ENCODE data around the gene ACER1. TPM values are rescaled to one million over a fixed set of nuclear protein-coding genes. Genes with fewer than 3 reads are reported as not detected.

Gene ACER1
- total and polyA plus RNA-seq, 2 of the 13 experiments (the other 11 are each of a cell fraction or from before 2014, with no cell fraction given), result not detected

DNA sequence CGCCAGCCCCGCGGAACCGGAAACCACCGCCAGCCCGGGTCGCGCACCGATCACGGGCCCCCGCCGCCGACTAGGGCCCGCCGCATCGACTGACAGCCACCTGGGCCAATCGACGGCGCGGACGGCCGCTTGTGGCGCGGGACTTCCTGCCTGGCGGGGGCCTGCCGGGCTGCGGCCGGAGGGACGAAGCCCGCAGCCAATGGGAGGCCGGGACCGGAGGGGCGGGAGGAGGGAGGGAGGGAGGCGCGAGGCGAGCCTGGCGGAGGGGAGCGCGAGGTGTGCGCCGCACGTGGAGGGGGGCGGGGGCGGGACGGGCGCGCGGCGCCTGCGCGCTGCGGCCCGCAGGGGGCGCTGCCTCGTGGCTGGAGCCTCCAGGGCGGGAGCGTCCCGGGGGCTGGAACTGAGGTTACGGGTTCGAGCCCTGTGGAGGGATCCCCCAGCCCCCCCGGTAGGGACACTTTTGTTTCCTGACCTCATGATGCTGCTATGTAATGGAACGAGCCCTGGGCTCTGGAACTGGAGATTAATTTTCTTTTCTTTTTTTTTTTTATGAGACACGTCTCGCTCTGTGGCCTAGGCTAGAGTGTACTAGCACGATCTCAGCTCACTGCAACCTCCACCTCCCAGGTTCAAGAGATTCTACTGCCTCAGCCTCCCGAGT, 53.4 kb downstream of the ACER1 start, which contains the start of gene MLLT1 (continued):
- peak; percentile 60; the same call in 1 of the 2 replicates for TF ChIP-seq ZNF564 (CRISPR knock-in tag; IDR thresholded peaks at IDR 0.05)
- no peak for TF ChIP-seq ZNF737 (CRISPR knock-in tag; IDR thresholded peaks at IDR 0.05; ENCODE audit: borderline replicate concordance)
- peak; percentile 71; the same call in 1 of the 2 replicates for TF ChIP-seq MXD4 (CRISPR knock-in tag; IDR thresholded peaks at IDR 0.05)
- no peak for TF ChIP-seq MED13 (CRISPR knock-in tag; IDR thresholded peaks at IDR 0.05)
- TF ChIP-seq ZBTB3 (CRISPR knock-in tag; IDR thresholded peaks at IDR 0.05; ENCODE audit: borderline replicate concordance, low read depth), result no peak
- TF ChIP-seq, protein P1, sequence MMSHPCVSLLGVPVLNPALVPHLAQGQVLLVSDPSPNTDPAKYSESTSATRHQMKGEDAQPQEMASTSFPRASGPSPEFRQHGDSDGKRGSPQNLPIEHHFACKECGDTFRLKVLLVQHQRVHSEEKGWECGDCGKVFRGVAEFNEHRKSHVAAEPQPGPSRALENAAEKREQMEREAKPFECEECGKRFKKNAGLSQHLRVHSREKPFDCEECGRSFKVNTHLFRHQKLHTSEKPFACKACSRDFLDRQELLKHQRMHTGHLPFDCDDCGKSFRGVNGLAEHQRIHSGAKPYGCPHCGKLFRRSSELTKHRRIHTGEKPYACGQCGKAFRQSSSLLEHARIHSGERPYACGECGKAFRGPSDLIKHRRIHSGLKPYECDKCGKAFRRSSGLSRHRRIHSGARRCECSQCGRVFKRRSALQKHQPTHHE (CRISPR knock-in tag; IDR thresholded peaks at IDR 0.05; ENCODE audit: borderline replicate concordance), result no peak
- TF ChIP-seq, protein P2, sequence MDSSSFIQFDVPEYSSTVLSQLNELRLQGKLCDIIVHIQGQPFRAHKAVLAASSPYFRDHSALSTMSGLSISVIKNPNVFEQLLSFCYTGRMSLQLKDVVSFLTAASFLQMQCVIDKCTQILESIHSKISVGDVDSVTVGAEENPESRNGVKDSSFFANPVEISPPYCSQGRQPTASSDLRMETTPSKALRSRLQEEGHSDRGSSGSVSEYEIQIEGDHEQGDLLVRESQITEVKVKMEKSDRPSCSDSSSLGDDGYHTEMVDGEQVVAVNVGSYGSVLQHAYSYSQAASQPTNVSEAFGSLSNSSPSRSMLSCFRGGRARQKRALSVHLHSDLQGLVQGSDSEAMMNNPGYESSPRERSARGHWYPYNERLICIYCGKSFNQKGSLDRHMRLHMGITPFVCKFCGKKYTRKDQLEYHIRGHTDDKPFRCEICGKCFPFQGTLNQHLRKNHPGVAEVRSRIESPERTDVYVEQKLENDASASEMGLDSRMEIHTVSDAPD (CRISPR knock-in tag; IDR thresholded peaks at IDR 0.05), result no peak
- TF ChIP-seq, protein P3, sequence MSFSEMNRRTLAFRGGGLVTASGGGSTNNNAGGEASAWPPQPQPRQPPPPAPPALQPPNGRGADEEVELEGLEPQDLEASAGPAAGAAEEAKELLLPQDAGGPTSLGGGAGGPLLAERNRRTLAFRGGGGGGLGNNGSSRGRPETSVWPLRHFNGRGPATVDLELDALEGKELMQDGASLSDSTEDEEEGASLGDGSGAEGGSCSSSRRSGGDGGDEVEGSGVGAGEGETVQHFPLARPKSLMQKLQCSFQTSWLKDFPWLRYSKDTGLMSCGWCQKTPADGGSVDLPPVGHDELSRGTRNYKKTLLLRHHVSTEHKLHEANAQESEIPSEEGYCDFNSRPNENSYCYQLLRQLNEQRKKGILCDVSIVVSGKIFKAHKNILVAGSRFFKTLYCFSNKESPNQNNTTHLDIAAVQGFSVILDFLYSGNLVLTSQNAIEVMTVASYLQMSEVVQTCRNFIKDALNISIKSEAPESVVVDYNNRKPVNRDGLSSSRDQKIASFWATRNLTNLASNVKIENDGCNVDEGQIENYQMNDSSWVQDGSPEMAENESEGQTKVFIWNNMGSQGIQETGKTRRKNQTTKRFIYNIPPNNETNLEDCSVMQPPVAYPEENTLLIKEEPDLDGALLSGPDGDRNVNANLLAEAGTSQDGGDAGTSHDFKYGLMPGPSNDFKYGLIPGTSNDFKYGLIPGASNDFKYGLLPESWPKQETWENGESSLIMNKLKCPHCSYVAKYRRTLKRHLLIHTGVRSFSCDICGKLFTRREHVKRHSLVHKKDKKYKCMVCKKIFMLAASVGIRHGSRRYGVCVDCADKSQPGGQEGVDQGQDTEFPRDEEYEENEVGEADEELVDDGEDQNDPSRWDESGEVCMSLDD (CRISPR knock-in tag; IDR thresholded peaks at IDR 0.05; ENCODE audit: borderline replicate concordance), result no peak
- peak; percentile 56; the same call in 1 of the 2 replicates for TF ChIP-seq ZMYM3 (CRISPR knock-in tag; IDR thresholded peaks at IDR 0.05)
- no peak for TF ChIP-seq ZNF432 (CRISPR knock-in tag; IDR thresholded peaks at IDR 0.05; ENCODE audit: borderline replicate concordance)
- TF ChIP-seq ZSCAN21 (CRISPR knock-in tag; IDR thresholded peaks at IDR 0.05; ENCODE audit: borderline replicate concordance), result peak; percentile 60; the same call in 1 of the 2 replicates
- no peak for TF ChIP-seq TCF7 (IDR thresholded peaks at IDR 0.05; ENCODE audit: low read depth)
- TF ChIP-seq, protein P4, sequence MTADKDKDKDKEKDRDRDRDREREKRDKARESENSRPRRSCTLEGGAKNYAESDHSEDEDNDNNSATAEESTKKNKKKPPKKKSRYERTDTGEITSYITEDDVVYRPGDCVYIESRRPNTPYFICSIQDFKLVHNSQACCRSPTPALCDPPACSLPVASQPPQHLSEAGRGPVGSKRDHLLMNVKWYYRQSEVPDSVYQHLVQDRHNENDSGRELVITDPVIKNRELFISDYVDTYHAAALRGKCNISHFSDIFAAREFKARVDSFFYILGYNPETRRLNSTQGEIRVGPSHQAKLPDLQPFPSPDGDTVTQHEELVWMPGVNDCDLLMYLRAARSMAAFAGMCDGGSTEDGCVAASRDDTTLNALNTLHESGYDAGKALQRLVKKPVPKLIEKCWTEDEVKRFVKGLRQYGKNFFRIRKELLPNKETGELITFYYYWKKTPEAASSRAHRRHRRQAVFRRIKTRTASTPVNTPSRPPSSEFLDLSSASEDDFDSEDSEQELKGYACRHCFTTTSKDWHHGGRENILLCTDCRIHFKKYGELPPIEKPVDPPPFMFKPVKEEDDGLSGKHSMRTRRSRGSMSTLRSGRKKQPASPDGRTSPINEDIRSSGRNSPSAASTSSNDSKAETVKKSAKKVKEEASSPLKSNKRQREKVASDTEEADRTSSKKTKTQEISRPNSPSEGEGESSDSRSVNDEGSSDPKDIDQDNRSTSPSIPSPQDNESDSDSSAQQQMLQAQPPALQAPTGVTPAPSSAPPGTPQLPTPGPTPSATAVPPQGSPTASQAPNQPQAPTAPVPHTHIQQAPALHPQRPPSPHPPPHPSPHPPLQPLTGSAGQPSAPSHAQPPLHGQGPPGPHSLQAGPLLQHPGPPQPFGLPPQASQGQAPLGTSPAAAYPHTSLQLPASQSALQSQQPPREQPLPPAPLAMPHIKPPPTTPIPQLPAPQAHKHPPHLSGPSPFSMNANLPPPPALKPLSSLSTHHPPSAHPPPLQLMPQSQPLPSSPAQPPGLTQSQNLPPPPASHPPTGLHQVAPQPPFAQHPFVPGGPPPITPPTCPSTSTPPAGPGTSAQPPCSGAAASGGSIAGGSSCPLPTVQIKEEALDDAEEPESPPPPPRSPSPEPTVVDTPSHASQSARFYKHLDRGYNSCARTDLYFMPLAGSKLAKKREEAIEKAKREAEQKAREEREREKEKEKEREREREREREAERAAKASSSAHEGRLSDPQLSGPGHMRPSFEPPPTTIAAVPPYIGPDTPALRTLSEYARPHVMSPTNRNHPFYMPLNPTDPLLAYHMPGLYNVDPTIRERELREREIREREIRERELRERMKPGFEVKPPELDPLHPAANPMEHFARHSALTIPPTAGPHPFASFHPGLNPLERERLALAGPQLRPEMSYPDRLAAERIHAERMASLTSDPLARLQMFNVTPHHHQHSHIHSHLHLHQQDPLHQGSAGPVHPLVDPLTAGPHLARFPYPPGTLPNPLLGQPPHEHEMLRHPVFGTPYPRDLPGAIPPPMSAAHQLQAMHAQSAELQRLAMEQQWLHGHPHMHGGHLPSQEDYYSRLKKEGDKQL (CRISPR knock-in tag; IDR thresholded peaks at IDR 0.05; ENCODE audit: low read depth), result no peak
- TF ChIP-seq, protein P5, sequence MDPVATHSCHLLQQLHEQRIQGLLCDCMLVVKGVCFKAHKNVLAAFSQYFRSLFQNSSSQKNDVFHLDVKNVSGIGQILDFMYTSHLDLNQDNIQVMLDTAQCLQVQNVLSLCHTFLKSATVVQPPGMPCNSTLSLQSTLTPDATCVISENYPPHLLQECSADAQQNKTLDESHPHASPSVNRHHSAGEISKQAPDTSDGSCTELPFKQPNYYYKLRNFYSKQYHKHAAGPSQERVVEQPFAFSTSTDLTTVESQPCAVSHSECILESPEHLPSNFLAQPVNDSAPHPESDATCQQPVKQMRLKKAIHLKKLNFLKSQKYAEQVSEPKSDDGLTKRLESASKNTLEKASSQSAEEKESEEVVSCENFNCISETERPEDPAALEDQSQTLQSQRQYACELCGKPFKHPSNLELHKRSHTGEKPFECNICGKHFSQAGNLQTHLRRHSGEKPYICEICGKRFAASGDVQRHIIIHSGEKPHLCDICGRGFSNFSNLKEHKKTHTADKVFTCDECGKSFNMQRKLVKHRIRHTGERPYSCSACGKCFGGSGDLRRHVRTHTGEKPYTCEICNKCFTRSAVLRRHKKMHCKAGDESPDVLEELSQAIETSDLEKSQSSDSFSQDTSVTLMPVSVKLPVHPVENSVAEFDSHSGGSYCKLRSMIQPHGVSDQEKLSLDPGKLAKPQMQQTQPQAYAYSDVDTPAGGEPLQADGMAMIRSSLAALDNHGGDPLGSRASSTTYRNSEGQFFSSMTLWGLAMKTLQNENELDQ (CRISPR knock-in tag; IDR thresholded peaks at IDR 0.05; ENCODE audit: borderline replicate concordance), result no peak
